Mucosa of gallbladder (tissue), 1 donor: Measurements from ENCODE around the gene AANAT. TPM values are rescaled to one million over a fixed set of nuclear protein-coding genes. Genes with fewer than 3 reads are reported as not detected.

Source experiments
- DNase-seq: peaks from one replicate; pipeline ENCODE4 v3.0.0-alpha.2; 2020; ENCODE audit warnings: low spot score
- total RNA-seq: library from RNA; stranded (reverse); gene quantifications from one replicate; pipeline ENCODE4 v1.2.1, GENCODE V29; 2021
- donor health status: DM: no; HTN: no; CAD: no.

AANAT gene
- total RNA-seq, 1 donor from 2014 or later = not detected

DNA sequence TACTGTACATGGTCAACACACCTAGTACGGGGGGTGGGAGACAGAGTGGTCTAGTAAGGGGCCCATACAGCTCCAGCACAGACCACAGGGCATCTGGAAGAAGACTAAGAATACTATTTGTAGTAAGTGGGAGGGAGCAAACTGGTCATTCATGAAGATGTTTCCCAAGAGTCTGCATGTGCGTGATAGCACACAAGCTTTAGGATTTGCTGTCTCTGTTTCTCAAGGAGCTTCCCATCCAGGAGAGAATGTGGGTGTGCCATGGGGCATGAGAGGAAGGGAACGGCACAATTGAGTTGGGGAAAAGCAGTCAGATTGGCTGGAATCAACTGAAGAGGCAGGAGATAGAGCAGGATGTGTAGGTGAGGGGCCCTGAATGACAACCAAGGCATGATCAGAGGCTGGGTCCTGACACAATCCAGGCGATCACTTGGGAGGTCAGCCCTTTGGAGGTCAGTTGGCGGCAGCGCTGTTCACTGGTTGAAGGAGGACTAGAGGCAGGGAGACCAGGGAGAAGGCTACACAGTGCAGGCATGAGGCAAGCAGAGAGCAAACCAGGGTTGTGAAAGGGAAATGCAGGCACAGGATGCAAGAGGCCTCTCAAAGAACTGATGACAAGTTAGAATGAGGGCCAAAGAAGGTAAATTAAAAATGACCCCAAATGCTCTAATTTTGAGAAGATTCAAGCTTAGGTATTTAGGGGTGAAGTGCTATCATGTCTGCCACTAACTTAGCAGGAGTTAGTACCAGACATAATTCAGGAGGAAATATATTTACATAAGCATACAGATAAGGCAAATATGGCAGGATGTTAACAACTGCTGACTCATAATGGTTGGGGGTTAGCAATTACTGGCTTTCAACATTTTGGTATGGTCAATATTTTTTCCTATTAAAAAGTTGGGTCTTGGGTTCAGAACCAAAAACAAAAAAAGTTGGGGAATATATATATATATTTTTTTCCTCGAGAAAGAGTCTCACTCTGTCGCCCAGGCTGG, 24.8 kb upstream of the AANAT start:
- DNase-seq = no peak

DNA sequence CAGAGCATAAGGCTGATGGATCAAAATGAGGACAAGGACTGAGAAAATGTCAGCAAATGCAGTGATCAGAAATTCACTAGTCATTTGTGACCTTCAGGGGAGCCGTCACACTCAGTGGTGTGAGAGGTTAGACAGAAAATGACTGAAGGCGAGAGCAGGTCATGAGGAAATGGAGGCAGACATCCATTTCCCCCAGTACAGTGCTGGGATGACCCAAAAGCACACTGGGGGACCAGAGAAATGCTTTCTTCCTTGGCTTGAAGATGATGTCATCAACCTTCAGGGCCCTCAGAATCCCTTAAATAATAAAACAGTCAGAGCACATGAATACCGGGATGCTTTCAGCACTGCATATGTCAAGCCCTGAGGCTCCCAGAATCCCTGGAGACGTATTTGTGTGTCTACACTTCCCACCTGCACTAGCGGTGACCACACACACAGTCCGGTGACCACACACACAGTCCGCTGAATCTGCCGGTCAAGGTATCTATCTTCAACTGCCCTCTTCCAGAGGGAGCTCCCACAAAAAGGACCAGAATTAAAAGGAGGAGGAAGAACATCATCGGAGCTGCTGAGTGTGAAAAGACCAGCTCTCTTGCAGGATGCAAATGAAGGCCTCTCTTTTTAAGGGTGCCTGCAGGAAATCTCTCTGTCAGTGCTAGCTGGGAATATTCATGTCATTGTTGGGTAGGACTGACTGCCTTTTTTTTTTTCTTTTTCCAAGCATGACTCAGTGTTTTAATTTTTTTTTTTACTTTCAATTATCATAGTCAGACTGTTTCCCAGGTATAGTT, 22.7 kb upstream of the AANAT start:
- DNase-seq = no peak

DNA sequence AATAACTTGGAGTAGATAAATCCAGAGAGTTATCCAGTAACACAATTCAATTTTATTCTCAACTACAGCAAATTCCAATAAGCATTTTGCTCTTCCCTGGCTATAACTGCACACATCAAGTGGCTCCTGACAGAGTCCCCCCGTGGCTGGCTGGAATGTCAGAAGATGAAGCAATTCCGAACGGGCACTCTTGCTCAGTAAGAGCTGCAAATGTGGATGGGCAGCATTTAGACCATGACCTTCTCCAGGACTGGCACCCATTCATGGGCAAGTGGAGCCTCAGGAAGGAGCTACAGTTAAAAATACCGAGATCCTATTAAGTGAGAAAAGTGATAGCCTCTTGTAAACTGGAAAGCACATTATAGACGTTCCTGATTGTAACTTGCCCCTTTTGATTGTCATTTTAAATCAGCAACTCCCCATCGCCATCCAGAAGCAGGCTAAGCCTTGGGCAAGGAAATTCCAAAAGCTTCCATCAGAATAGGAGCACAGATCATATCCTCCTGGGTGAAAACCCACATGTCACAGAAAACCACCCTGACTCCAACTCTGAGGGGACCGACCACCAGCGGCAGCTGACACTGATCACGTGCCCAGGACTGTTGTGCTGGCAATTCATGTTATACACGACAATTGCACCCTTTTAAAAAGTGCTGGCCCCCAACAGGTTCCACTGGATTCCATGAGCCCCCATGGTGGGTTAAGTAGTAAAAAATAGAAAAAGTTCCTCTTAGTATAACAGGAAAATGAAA, 21.5 kb upstream of the AANAT start:
- DNase-seq = no peak

- peak; percentile 48 for DNase-seq
Measured at GRCh38 chr17:76446449-76447231, 20.8 kb upstream of the AANAT start.

DNA sequence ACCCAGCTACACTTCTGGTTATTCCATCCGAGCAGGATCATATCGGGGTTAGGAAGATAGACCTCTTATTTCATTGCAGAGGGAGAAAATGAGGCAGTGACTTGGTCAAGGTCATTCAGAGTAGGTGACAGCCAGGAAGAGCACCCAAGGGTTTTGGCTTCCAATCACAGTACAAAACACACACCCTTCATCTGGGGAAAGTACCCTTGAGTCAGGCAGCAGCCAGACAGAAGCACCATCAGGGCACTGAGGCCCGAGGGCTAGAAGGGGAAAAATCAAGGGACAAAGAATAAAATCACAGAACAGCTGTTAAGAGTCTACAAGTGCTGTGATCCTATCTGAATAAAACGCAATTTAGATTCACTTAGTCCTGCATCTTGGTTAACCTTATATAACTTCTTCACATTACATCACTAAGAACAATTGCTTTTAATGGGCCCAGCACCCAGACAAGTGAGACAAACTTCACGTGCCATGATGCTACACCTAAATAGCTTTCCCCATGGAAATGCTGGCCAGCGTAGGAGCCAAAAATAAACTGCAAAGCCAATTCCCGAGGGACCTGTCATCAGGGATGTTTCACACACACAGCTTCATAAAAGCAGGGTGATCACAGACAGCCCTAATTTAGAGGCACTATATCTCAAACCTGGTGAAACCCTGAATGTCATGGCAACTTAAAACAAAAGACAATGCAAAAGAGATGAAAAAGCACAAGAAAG, 19.3 kb upstream of the AANAT start:
- DNase-seq = no peak

- DNase-seq = no peak
Measured at GRCh38 chr17:76449126-76449525, 18.3 kb upstream of the AANAT start.

DNA sequence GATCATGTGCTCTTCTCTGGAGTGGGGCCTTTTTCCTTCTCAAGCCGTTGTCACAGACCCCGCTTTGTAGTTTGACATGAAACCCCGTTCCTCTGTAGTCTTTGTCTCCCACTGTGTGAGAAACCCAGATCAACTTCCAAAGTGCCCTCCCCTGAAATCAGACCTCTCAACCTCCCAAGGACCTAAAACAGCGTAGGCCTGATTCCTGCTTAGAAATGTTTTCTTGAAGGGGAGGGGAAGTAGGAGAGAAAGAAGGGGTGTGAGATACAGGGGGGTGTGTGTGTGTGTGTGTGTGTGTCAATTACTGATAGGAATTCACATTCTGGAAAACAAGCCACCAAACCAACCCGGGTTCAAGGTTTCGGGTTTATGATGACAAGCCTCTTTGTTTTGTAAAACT, 15.9 kb upstream of the AANAT start:
- DNase-seq = no peak

GRCh38 chr17:76452127-76452659, 15.2 kb upstream of the AANAT start:
- no peak for DNase-seq

- DNase-seq = peak; percentile 88
Measured at GRCh38 chr17:76452660-76453430, 14.6 kb upstream of the AANAT start, which contains the start of gene UBE2O. UBE2O (minus strand) TSS chr17:76453152; CDS start chr17:76453141, 11 bp downstream.

- no peak for DNase-seq
Measured at GRCh38 chr17:76453431-76453743, 14.0 kb upstream of the AANAT start.

GRCh38 chr17:76458580-76459490, 8.6 kb upstream of the AANAT start:
- DNase-seq = peak; percentile 47

DNA sequence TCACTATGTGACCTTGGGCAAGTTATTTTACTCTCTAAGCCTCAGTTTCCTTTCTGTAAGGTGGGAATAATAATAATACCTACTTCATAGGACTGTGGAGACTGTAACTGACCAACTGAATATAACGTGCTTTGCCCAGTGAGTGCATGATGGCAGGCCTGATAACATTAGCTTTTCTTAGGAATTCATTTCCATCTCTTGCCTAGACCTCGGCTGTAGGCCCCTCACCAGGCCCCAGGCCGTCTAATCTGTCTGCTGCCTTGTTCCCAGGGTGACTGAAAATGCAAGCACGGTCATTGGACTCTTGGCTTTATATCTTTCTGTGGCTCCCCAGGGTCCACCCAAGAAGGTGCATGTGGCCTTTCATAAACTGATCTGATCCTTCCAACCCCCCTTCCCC, 7.7 kb upstream of the AANAT start:
- DNase-seq = no peak

GRCh38 chr17:76461765-76462555, 5.4 kb upstream of the AANAT start:
- DNase-seq = no peak

DNA sequence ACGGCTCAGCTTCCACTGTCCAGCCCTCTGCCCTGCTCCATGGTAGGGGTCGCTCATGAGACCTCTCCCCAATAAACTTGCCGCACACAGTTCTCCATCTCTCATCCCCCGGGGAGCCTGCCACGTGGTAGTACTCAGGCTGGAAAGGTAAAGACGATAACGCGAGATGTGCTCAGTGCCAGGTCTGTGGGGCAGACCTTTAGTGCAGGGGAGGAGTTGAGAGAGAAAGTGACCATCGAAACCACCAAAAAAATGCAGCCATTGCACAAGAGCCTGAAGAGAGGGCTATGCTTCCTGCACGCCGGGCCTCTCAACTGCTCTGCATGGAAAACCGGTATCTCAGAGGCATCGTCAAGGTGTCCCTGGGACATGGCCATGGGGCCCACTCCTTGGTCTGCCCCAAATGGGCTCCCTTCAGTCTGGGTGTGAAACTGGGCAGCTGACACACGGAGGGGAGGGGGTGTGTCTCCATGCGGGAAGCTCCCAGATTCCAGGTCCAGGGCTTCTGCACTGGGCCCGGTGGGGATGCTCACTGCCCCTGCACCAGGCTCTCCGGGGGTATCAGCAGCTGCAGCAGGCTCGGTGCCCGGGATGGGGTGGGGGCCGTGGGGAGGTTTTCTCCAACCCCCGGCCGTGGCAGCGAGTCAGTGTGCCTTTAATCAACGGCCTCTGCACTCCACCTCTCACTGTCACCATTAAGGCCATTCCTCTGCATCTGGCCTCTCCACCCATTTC, 4.7 kb upstream of the AANAT start:
- DNase-seq = no peak

DNA sequence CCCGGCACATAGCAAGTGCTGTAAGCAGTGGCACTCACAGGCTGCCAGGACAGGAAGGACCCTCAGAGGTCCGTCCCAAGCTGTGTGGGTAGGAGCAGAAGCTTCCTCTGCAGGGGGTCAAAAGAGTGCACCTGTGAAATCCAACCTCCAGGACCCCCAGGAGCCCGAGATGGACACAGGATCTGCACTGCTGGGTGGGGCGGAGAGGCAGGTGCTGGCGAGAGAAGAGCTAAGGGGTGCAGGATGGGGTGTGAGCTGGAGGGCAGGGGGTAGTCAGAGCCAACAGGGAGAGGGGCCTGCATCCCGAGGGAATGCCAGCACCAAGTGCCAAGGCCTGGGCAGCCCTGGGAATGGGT, 650 bp upstream of the AANAT start:
- no peak for DNase-seq

- DNase-seq = no peak
Measured at GRCh38 chr17:76467809-76468633, 618 bp downstream of the AANAT start.
